GM19099 (cell line): Measurements from ENCODE around the gene CD9.

Experiments used
- POLR2A ChIP-seq: IDR thresholded peaks from 3 replicates; pipeline ENCODE4 v1.6.1; 2011; ENCODE audit warnings: low read depth; ENCODE audit not compliant: insufficient read length; ENCODE audit errors: extremely low read depth

The CD9 gene

DNA sequence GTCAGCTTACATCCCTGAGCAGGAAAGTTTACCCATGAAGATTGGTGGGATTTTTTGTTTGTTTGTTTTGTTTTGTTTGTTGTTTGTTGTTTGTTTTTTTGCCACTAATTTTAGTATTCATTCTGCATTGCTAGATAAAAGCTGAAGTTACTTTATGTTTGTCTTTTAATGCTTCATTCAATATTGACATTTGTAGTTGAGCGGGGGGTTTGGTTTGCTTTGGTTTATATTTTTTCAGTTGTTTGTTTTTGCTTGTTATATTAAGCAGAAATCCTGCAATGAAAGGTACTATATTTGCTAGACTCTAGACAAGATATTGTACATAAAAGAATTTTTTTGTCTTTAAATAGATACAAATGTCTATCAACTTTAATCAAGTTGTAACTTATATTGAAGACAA, 37.6 kb downstream of the CD9 start:
- no peak for TF ChIP-seq POLR2A

DNA sequence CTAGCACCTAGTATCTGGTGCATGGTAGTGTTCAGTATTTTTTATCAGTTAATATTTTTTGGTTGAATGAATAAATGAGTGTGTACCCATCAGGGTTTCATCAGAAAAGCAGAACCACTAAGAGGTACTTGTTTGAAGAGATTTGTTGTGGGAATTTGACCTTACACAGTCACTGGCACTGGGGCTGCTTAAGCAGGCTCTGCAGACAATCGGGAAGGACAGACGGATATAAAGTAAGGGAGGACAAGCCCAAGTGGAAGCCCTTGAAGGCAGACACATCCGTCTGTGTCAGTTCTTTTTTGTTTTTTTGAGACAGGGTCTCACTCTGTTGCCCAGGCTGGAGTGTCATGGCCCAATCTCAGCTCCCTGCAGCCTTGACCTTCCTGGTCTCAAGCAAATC, 38.7 kb downstream of the CD9 start:
- no peak for TF ChIP-seq POLR2A

DNA sequence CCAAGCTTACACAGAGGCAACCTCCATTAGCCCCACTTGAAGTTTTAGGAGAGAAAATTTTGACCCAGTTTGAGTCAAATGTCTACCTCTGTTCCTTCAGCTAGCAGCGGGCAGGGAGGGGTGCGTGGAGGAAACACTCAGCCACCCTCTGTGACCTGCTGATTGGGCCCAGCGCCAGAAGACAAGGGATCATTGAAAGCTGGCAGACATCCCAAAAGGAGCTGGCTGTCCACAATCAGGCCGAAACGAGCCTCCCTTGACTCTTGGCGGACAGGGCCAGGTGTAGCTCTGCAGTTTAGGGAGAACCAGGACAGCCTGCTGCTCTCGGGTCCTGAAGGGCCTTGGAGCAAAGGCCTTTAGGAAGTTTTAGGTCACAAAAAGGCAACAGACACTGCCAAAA, 41.3 kb downstream of the CD9 start:
- no peak for TF ChIP-seq POLR2A

DNA sequence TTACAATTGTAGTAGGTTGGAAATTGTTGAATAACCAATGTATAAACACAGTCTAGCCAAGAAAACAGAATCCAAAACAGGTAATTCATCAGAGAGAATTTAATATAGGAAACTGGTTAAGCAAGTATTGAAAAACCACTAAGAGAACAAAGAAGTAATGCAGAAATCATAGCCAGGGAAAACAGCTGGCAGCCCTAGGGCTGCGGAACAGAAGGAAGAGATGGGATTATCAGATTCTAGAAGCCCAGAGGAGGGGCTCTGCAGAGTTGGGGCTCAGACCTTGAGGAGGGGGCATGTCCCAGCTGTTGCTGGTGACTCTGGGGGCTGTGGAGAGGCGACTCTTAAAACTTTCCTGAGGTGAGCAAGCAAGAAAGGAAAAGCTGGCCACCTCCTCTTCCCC, 49.4 kb downstream of the CD9 start:
- TF ChIP-seq POLR2A, result no peak

DNA sequence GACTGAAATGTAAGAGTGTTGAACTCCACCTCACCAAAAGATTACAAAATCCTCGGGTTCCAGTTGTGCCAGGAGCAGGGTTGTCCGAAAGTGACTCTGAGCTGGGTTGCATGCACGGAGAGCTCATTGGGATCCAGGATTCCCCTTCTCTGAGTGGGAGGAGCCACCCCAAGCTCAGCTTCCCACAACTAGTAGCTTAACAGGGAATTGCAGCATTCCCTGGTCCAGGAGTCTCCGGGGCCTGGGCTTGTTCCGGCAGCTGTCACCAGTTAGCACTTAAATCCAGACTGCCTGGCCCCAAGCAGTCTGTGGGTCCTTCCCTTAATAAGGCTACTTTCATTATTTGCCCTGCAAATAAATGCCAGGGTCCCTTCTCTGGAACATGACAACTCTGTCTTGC, 50.1 kb downstream of the CD9 start:
- no peak for TF ChIP-seq POLR2A

DNA sequence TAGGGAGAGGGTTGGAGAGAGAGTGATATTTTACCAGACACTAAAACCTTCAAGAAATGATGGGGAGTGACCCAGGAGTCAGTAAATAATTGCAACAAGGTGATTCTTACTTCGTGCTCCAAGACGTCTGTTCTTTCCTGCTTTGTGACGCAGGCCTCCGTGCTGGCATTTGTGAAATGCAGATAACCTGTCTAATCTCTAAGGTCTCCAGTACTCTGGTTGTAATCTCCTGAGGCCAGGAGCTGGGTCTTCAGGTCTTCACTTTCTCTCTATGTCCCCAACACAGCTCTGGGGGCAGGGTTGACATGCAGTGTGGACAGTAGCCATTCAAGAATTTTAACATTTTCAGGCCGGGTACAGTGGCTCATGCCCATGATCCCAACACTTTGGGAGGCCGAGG, 53.1 kb downstream of the CD9 start:
- TF ChIP-seq POLR2A, result no peak

DNA sequence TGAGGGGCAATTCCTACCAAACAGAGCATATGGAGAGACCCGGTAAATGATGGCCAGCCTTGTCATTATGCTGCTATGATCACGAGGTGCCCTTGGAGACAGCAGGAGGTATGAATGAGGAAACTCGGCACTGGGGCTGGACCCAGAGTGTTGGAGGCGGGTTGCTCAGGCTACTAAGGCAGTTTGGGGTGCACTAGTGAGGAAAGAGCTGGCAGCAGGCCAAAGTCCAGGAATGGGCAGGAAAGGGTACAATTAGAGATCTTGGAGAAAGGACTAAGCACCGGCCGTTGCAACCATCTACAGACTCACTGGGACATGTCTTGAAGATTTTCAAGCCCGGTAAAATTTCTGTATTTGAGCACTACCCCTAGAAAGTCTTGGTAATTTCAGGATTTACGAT, 54.3 kb downstream of the CD9 start:
- no peak for TF ChIP-seq POLR2A

DNA sequence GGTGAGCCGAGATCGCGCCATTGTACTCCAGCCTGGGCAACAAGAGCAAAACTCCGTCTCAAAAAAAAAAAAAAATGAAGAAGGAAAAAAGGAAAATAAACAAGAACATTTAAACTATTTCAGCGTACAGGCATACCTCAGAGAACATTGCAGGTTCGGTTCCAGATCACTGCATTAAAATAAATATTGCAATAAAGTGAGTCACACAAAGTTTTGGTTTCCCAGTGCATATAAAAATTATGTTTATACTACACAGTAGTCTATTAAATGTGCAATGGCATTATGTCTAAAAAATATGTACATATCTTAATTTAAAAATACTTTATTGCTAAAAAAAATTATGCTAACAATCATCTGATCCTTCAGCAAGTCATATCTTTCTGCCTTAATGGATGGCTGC, 56.8 kb downstream of the CD9 start:
- no peak for TF ChIP-seq POLR2A

DNA sequence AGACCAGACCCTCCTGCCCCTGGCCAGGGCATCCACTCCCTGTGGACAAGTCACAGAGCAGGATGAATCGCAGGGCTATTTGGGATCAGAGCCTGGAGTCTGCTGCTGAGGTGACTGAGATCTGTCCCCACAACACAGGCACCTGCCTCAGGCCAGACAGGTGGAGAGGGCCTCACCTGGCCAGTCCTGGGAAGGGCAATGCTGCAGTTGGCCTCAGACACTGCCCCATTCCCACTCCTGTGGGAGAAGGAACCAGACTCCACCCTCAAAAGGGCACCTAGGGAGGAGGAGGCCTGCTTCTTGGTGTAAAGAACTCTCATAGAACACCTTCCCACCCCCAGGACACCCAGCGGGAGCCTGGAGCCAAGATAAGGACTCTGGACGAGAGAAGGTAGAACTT, 62.0 kb downstream of the CD9 start:
- TF ChIP-seq POLR2A, result no peak

DNA sequence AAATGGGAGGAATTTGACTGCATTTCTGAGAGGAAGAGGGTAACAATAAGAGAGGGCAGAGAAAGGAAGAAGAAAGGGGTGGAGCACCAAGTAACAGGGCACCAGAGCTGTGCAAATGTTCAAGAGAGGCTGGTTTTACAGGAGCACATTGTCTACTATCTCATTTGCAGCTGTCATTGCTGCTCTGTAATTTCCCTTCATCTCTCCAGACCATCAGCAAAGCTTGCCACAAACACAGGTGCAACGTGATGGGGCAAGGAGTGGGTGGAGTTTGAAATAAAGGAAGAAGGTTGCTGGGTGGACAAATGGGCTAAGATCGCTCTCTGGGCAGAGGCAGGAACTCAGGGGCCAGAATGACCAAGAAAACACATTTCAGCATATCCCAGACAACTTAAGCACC, 62.4 kb downstream of the CD9 start:
- TF ChIP-seq POLR2A, result no peak

DNA sequence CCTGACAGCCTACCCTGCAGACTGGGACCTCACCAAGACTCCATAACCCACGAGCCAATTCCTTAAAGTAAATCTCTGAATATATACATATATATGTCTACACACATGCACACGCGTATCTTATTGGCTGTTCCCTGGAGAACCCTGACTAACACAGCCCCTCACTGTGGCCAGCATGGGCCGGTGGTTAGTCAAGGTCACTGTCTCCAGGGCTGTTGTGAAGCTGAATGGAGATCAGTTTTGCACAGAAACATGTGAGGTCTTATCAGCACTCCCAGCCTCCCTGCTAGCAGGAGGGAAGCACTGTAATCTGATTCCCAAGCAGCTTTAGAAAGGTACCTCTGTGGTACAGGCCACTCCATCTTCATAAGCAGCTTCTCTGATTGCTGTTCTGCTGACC, 63.7 kb downstream of the CD9 start:
- TF ChIP-seq POLR2A, result no peak

DNA sequence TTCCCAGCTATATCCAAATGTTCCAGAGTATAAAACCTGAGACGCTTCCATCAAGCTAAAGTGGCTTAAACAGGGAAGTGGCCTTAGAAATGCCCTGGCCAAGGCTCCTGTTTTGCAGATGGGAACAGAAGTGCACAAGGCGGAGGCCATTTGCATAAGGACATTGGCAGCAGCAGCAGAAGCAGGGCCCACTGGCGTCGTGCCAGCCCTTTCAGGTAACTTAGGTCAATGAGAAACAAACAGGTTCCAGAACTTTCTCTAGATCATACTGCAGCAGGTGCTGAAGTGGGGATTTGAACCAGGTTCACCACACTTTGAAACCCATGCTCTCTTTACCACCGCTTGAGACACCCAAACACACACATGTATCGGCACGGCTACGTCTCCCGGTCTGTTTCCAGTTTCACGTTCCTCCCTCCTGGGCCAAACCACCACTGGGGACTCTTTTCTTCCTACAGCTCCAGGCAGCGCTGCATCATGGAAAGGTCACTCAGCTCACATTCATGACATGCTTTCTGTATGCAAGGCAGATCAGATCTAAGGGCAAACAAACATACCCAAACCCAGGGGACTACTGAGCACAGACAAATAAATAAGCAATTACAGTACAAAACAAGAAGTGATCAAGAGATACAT, 64.3 kb downstream of the CD9 start:
- no peak for TF ChIP-seq POLR2A

DNA sequence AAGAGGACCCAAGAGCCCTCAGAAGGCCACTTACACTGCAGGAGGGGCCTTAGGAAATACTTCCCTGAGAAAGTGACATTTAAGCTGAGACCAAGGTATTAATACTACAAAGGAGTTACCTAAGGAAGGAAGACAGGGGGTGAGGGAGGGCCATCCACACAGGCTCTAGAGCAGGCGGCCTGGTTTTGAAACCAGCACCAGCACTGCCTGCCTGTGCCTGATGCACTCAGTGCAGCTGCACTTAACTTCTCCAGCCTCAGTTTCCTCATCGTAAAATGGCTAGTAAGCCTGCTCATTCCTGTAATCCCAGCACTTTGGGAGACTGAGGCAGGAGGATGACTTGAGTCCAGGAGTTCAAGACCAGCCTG, 64.8 kb downstream of the CD9 start:
- TF ChIP-seq POLR2A, result no peak

DNA sequence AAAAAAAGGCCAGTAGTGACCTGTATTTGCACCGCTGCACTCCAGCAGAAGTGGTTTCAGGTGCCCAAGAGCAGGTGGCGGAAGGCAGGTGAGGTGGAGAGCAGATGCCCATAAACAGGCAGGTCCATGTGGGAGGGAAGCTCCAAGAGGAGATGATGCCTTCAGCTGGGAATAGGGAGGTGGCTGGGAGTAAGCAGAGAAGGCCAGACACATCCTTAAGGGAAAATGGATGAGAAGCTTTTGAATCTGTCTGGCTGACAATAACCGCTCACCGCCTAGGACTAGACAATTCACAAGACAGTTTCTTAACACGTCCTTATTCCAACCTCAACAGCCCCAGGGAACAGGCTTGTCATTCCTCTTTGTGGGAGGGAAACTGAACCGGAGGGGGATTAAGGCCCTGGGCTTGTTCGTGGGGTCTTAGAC, 66.4 kb downstream of the CD9 start:
- TF ChIP-seq POLR2A, result no peak

DNA sequence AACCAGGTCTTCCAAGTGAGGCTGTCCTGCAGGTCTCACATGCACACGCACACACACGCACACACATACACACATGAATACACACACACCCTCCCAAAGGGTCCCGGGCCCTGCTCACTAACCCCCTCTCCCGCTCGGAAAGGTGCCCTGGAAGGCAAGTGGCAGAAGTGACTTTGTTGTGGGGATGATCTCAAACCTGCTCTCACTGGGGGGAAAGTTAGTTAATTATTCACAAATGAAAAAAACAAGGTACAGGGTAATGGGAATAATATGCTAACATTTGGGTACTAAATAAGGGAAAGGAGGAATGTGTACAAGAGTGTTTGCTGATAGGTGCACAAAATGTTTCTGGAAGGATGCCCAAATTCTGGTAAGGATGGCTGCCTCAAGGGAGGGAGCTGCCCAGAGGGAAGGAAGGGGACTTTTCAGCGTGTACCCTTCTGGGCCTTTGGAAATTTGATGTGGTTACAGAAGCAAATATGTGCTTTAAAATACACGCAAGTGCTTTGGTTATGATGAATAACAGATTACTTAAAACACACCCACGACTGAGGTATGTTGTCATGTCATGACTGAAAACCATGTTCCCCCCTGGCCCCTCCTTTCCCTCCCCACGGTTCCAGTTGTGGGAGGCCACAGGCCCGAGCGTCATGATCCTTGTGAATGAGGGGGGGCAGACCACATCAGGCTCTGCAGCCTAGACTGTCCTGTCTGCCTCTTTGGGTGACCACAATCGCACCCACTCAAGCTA, 66.9 kb downstream of the CD9 start:
- TF ChIP-seq POLR2A, result no peak

DNA sequence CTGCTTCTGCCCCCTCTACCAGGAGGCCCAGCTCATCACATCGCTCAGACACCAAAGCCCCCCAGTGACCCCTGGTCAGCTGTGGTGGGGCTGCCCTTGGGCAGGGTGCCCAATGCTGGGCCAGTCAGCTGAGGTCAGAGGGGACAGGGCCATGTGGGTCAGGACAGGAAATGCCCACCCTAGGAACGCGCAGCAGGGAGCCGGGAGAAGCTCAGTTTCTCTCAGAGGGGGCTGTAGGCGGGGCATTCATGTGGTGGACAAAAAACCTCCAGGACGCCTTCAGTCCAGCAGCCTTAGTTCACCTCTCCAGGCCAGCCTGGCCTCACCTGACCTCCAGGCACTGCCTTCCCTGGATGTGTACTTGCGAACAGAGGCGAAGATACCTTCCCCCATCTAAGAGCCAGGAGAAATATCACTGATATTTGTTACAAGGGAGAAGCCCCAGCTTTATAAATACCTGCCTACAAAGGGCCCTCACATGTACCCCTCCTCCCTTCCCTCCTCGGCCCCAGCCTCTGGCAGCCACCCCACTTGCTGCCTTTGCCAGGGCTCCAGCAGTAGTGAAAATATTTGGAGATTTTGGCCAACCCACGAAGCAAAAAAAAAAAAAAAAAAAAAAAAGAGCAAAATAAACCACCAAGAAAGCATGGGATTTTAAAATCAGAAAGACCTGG, 68.4 kb downstream of the CD9 start:
- TF ChIP-seq POLR2A, result no peak
